Stimulated activated CD4-positive, alpha-beta T cell treated with anti-CD3 and anti-CD28 coated beads, TNF-alpha, amount 100 ng/mL, for 1 hour (primary cell): ENCODE results near the gene SLC9B2.
"Not testable (repeated sequence)": the region's sequence is repeated elsewhere in the genome, so short reads cannot be mapped to it uniquely, and the experiment has no call there.

Experiments used
- DNase-seq, 3 donors: peaks; one replicate each; pipeline ENCODE4 v3.0.0-alpha.2; 2020; ENCODE audit warnings: low read depth in 3 of 3, low spot score in 1 of 3

SLC9B2 gene

DNA sequence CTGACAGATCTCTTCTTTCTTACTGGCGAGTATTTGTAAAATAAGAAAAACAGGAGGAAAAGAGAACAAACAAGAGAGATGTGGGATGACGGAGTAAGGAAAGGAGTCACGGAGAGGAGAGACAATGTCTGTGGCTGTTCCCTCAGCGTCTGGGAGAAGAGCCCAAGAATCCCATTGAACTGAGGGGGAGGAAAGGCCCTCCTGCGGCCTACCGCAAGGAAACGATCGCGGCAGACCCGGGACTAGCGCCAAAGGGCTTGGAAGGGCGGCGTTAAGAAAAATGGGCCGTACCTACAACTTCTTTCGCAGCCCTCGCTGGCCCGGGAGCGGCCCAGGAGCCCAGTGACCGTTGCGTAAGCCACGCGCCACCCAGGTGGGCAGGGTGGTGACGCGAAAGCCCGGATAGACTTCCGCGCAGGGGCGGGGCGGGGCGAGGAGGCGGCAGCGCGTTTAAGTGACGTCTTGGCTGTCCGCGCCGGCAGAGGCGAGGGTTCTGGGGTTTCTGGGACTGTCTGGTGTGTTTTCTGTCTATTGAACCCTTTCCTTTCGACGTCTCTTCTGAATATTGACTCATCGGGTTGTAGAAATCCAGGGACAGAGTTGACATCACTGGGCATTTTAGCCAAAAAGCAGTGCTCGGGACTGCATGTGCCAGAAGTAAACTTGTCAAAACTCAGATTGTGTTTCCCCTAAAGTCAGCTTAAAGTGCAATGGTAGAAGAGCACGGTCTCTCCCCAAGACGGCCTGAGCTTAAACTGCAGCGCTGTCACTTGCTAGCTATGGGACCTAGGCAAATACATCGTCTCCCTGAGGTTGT is 57.0 kb downstream of the SLC9B2 start, which contains the start of gene SLC9B1:
TSS of gene SLC9B1 (minus strand) at position 398 of the 817 bp plus-strand sequence. CDS start 27,994 bp downstream, outside the sequence.
- peak; percentile 80 to 90 (median 87) for DNase-seq

DNA sequence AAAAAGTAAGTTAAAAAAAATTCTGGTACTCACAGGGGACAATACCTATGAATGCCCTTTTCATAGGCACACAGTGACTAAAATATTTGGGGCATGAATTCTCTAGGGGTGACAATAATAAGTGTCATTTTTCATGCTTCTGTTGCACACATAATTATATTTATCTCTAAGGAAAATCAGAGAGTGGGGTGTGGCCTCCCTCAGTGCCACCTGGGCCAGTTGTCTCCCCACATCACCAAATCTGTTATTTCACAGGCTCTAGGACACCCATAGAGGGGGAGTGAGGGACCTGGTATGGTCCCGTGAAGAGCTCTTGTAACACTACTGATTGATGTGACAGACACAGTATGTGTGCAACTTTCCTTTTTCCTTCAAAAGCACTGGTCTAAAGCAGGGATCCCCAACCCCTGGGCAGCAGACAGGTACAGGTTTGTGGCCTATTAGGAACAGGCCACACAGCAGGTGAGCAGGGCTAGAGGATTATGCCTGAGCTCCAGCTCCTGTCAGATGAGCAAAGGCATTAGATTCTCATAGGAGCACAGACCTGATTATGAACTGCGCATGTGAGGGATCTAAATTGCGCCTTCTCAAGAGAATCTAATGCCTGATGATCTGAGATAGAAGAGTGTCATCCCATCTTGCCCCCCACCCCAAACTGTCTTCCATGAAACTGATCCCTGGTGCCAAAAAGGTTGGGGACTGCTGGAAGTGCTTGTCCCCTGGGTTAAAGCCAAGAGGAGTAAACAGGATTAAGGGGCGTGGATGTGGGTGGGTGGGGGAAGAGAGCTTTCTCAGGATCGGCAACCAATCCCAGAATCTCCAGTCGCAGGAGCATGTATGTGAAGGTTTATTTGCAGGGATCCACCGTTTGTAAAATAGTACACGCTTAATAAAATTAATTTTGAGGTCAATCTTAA is 57.9 kb downstream of the SLC9B2 start:
- DNase-seq, result peak in 1 of 3 donors; percentile 5

DNA sequence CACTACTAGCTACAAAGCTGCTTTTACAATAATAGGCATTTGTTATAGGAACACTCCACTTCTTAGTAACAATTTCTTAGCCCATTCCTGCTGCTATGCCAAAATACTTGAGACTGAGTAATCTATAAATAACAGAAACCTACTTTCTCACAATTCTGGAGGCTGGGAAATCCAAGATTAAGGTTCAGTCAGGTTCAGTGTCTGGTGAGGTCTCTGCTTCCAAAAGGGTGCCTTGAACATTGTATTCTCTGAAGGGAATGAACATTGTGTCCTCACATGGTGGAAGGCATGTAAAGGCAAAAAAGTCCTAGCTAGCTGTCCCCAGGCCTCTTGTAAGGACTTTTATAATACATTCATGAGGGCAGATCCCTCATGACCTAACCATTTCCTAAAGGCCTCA is 64.0 kb downstream of the SLC9B2 start:
- no peak for DNase-seq

DNA sequence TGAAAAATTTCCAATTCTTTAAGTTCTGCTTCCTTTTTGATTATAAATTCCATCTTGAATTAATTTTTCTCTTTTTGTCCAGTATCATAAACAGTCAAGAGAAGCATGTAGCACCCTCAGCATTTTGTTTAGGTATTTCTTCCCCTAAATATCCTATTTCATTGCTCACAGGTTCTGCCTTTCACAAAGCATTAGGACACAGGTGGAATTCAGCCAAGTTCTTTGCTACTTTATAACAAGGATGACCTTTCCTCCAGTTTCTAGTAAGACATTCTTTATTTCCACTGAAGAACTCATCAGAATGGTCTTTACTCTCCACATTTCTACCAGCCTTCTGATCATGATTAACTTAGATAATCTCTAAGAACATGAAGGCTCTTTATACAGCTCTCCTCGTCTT is 64.5 kb downstream of the SLC9B2 start:
- no peak for DNase-seq

DNA sequence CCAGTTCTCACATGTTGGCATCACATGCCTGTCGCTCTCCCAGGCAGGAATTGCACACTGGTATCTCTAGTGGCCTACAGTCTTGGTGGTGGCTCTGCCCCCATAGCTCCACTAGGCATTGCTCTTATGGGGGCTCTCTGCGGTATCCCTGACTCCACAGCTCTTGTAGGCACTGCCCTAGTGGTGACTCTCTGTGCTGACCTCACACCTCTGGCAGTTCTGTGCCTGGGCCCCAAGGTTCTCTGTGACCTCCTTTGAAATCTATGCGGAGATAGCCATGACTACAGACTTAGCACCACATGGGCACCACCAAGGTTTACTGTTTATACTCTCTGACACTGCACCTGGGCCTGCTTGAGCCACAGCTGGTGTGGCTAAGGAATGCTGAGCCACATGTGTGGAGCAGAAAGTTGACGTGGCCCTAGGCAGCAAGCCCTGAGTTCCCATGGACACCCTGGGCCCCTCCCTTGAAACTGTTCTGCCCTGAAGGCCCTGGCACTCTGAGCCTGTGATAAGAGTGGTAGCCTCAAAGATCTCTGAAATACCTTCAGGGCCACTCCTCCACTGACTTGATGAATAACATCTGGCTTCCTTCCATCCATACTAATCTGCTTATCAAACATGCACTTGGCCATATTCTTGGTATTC is 65.1 kb downstream of the SLC9B2 start:
- no peak for DNase-seq

DNA sequence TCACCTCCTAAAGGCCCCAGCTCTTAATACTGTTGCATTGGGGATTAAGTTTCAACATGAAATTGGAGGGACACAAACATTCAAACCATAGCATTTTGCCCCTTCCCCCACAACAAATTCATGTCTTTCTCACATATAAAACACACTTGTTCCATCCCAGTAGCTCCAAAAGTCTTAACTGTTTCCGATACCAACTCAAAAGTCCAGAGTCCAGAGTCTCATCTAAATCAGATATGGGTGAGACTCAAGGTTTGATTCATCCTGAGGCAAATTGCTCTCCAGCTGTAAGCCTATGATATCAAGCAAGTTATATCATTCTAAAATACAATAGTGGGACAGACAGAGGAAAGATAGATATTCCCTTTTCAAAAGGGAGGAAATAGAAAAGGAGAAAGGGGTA is 65.8 kb downstream of the SLC9B2 start:
- DNase-seq, result no peak

DNA sequence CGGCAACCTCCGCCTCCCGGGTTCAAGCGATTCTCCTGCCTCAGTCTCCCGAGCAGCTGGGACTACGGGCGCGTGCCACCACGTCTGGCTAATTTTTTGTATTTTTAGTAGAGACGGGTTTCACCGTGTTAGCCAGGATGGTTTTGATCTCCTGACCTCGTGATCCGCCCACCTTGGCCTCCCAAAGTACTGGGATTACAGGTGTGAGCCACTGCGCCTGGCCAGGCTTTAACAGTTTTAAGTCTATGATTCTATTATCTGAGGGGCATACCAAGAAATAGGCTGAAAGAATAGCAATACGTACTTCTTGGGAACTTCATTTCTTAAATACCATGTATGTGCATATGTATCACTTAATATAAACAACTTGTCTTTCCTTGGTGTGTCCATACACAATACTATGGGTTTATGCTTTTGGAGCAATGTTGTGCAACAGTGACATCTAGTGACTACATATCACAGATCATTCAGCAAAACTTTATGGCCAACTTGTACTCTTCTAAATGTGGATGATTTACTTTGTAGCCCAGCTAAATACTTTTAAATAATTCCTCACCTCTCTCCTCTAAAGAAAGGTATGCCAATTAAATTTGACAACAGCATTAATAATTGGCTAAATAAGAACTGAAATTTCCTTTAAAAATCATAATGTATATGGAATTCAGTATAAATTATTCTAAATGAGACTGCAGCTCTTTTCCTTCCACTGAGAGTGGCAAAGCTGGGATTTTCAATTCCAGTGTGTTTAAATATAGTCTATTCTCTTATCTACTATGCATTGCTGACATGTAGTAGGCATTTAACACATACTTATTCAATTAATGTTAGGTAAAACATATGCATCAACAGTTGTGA is 67.5 kb downstream of the SLC9B2 start:
- no peak for DNase-seq

DNA sequence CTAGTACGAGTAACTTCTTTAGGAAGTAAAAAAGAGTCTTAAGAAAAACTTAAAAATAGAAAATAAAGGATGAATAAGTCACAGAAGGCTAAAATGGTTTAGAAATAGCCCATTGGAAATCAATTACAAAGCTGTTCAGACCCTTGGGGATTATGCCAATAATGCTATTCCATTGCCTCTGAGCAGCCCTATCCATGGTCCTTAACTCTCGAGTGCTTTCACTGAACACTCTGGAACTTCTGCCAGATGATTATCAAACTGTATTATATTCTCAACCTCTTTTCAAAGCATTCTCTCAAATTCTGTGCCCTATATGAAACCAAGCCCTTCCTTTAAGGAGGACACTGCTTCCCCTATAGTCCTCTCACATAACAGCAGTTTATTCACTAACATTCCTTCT is 74.0 kb downstream of the SLC9B2 start:
- DNase-seq, result no peak

DNA sequence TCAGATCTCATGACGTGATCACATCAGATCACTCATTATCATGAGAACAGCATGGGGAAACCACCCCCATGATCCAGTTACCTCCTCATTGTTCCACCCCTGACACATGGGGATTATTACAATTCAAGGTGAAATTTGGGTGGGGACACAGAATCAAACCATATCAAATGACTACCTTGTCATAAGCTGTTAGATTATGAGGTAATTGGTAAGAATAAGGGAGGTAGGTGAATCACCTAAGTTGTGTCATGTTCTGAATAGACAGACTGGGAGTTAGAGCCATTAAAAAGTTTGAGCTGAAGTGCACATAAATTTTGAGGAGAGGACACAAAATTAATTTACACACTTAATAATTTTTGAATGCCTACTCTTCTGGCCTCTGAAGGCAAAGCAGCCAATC is 81.8 kb downstream of the SLC9B2 start:
- DNase-seq, result no peak

DNA sequence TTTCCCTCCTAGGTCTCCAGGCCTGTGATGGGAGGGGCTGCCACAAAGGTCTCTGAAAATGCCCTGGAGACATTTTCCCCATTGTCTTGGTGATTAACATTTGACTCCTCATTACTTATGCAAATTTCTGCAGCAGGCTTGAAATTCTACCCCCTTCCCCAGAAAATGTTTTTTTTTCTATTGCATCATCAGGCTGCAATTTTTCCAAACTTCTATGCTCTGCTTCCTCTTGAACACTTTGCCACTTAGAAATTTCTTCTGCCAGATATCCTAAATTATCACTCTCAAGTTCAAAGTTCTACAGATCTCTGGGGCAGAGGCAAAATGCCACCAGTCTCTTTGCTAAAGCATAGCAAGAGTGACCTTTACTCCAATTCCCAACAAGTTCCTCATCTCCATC is 82.6 kb downstream of the SLC9B2 start:
- DNase-seq, result not testable (repeated sequence)

DNA sequence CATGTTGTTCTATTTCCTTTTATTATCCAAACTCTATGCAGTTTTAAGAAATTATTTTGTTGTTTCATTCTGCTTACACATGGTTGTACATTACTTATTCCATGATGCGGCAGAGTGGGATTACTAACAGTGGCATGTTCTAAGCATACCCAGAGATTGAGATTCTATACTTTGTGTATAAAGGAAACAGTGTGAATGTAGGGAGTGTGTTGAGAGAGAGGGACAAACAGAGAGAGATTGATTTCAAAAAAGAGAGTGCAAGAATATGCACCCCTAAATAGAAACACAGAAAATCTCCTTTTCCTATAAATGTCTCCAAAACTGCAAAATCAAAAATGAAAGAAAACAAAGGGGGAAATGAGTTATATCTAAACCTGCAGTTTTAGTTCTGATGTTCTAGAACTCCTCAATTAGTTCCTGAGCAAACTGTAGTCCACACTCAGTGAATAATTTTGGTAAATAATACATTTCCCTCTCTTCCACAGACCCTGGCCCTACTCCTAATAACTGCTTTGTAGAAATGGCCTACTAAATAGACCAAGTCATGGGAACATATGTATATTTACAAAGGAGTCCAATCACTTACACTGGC is 88.0 kb downstream of the SLC9B2 start:
- no peak for DNase-seq

DNA sequence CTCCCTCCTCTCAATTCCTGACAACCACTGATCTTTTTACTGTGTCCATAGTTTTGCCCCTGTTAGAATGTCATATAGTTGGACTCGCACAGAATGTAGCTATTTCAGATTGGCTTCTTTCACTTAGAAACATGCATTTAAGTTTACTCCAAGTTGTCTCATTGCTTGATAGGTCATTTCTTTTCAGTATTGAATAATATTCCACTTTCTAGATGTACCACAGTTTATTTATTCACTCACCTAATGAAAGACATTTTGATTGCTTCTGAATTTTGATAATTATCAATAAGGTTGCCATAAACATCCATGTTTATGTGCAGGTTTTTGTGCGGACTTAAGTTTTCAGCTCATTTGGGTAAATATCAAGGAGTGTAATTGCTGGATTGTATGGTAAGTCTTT is 95.6 kb downstream of the SLC9B2 start:
- DNase-seq, result no peak
